PFSK-1 (cell line): ENCODE data around the gene ATAT1. TPM values are rescaled to one million over a fixed set of nuclear protein-coding genes. Genes with fewer than 3 reads are reported as not detected.
A peak's percentile ranks its signal among the peaks of the same experiment; 100 is the strongest.

Source experiments
- FOXP2 ChIP-seq: optimal IDR thresholded peaks from 2 replicates; pipeline ENCODE3; 2011; ENCODE audit warnings: borderline replicate concordance, control low read depth, inconsistent platforms; ENCODE audit not compliant: insufficient read depth; ENCODE audit errors: extremely low read length, extremely low read depth
- POLR2AphosphoS5 ChIP-seq: IDR thresholded peaks from 2 replicates; pipeline ENCODE4 v1.6.1; 2012; ENCODE audit warnings: low read depth, mild to moderate bottlenecking, control low read depth, low read length, moderate library complexity
- REST ChIP-seq, 2 experiments: IDR thresholded peaks; 2 replicates each; pipeline versions ENCODE4 v1.6.1 to v1.8.0; 2011 to 2012; ENCODE audit warnings: low read depth in 2 of 2, low read length in 2 of 2, control low read depth in 1 of 2, inconsistent platforms in 1 of 2, mild to moderate bottlenecking in 1 of 2, moderate library complexity in 1 of 2; ENCODE audit not compliant: insufficient read depth in 1 of 2
- SIN3A ChIP-seq: IDR thresholded peaks from 2 replicates; pipeline ENCODE4 v1.6.1; 2012; ENCODE audit warnings: mild to moderate bottlenecking, low read length, moderate library complexity, borderline replicate concordance; ENCODE audit not compliant: insufficient read depth
- TAF1 ChIP-seq: IDR thresholded peaks from 2 replicates; pipeline ENCODE4 v1.6.1; 2012; ENCODE audit warnings: low read length, control low read depth, borderline replicate concordance; ENCODE audit not compliant: insufficient read depth
- polyA plus RNA-seq: library from polyadenylated mRNA; unstranded; fragments of >200 nt; gene quantifications from one replicate; pipeline ENCODE4 v1.2.1, GENCODE V29; 2012; ENCODE audit warnings: low read depth, missing spikeins; ENCODE audit not compliant: insufficient read length

The ATAT1 gene
- polyA plus RNA-seq = 13.1 TPM

GRCh38 chr6:30626484-30627366 is at the start of gene ATAT1:
ATAT1 (plus strand) TSS chr6:30626874.
- TF ChIP-seq REST (IDR thresholded peaks at IDR 0.05; ENCODE audit: insufficient read depth in 1 of 2, low read depth in 2 of 2, low read length in 2 of 2) (no peak), SIN3A (peak; percentile 44; the same call in 1 of the 2 replicates), FOXP2 (no peak), TAF1 (no peak), POLR2AphosphoS5 (peak; percentile 85)

- TF ChIP-seq FOXP2 = no peak
- no peak for TF ChIP-seq TAF1
- TF ChIP-seq SIN3A = no peak
- no peak for TF ChIP-seq POLR2AphosphoS5
- TF ChIP-seq REST (IDR thresholded peaks at IDR 0.05; ENCODE audit: insufficient read depth in 1 of 2, low read depth in 2 of 2, low read length in 2 of 2) = no peak
Measured at GRCh38 chr6:30578051-30578450, 48.6 kb upstream of the ATAT1 start.

GRCh38 chr6:30583921-30584320 is 42.8 kb upstream of the ATAT1 start:
- TF ChIP-seq REST (IDR thresholded peaks at IDR 0.05; ENCODE audit: insufficient read depth in 1 of 2, low read depth in 2 of 2, low read length in 2 of 2) = no peak
- TF ChIP-seq FOXP2 = no peak
- TF ChIP-seq TAF1 = no peak
- TF ChIP-seq SIN3A = no peak
- no peak for TF ChIP-seq POLR2AphosphoS5

GRCh38 chr6:30589754-30590358 is 36.8 kb upstream of the ATAT1 start:
- TF ChIP-seq POLR2AphosphoS5 = no peak
- no peak for TF ChIP-seq FOXP2
- TF ChIP-seq TAF1 = no peak
- TF ChIP-seq REST (IDR thresholded peaks at IDR 0.05; ENCODE audit: insufficient read depth in 1 of 2, low read depth in 2 of 2, low read length in 2 of 2) = no peak
- no peak for TF ChIP-seq SIN3A
